K562 (cell line): ENCODE results near the gene MOXD1.

Experiments used
- DMBX1 ChIP-seq: fragments of 250-450 bp; sonication (Bioruptor Pico); IDR thresholded peaks from 2 replicates; pipeline ENCODE4 v1.8.0; 2022; ENCODE audit warnings: inconsistent platforms, mild to moderate bottlenecking, moderate library complexity, borderline replicate concordance
- E2F4 ChIP-seq: sonication (generic); formaldehyde crosslinking; IDR thresholded peaks from 2 replicates; pipeline ENCODE4 v1.8.0; 2022; ENCODE audit warnings: mild to moderate bottlenecking, low read depth, missing genetic modification reagents
- ELK1 ChIP-seq: sonication (generic); formaldehyde crosslinking; IDR thresholded peaks from 2 replicates; pipeline ENCODE4 v1.8.1; 2022; ENCODE audit warnings: missing genetic modification reagents
- ZNF174 ChIP-seq: fragments of 250-450 bp; sonication (Bioruptor Pico); IDR thresholded peaks from 2 replicates; pipeline ENCODE4 v1.4.0; 2020; ENCODE audit warnings: mild to moderate bottlenecking
- ZNF512 ChIP-seq: IDR thresholded peaks from 2 replicates; pipeline ENCODE4 v1.6.1; 2016; ENCODE audit warnings: missing genetic modification characterization, missing compliant biosample characterization
- TF ChIP-seq, protein P1 (sequence below), 3 experiments: IDR thresholded peaks in 2 of 3; conservative IDR thresholded peaks in 1 of 3; 2 replicates each; pipeline ENCODE4 v1.5.1; 2011 to 2012; ENCODE audit warnings: low read length in 3 of 3, mild to moderate bottlenecking in 3 of 3, control low read depth in 2 of 3, improper control_type of control experiment in 1 of 3, inconsistent platforms in 1 of 3, low read depth in 1 of 3, mixed read lengths in 1 of 3, moderate library complexity in 1 of 3; ENCODE audit not compliant: insufficient read depth in 2 of 3
- TF ChIP-seq, protein P2 (sequence below), 2 experiments: fragments of 450-650 bp in 1 of 2; sonication (generic) in 1 of 2; formaldehyde crosslinking in 1 of 2; IDR thresholded peaks in 1 of 2; conservative IDR thresholded peaks in 1 of 2; 2 replicates each; pipeline versions ENCODE4 v1.6.1 to v1.8.1; 2016 to 2023; ENCODE audit warnings: mild to moderate bottlenecking in 2 of 2, moderate library complexity in 2 of 2, inconsistent platforms in 1 of 2, missing genetic modification reagents in 1 of 2

DNA sequence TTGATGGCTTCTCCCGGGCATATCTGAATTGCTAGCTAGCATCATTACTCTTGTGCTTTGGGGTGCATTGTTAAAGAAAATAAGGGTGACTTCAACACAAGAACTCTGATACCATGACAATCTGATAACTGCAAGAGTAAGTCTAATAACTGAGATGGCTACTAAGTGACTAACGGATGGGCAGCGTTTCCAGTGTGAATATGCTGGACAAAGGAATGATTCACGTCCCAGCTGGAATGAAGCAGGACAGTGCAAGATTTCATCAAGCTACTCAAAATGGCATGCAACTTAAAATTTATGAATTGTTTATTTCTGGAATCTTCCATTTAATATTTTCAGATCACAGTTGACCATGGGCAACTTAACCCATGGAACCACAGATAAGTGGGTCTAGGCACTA, 31.7 kb downstream of the MOXD1 start:
- no peak for TF ChIP-seq DMBX1
- TF ChIP-seq, protein P1, sequence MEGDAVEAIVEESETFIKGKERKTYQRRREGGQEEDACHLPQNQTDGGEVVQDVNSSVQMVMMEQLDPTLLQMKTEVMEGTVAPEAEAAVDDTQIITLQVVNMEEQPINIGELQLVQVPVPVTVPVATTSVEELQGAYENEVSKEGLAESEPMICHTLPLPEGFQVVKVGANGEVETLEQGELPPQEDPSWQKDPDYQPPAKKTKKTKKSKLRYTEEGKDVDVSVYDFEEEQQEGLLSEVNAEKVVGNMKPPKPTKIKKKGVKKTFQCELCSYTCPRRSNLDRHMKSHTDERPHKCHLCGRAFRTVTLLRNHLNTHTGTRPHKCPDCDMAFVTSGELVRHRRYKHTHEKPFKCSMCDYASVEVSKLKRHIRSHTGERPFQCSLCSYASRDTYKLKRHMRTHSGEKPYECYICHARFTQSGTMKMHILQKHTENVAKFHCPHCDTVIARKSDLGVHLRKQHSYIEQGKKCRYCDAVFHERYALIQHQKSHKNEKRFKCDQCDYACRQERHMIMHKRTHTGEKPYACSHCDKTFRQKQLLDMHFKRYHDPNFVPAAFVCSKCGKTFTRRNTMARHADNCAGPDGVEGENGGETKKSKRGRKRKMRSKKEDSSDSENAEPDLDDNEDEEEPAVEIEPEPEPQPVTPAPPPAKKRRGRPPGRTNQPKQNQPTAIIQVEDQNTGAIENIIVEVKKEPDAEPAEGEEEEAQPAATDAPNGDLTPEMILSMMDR (IDR thresholded peaks at IDR 0.05 in 2 of 3, conservative IDR thresholded peaks at IDR 0.05 in 1 of 3; ENCODE audit: insufficient read depth in 2 of 3, low read depth in 1 of 3, low read length in 3 of 3) = no peak
- TF ChIP-seq ELK1 (CRISPR knock-in tag) = no peak
- no peak for TF ChIP-seq ZNF174 (CRISPR knock-in tag)
- no peak for TF ChIP-seq ZNF512 (tag)
- TF ChIP-seq, protein P2, sequence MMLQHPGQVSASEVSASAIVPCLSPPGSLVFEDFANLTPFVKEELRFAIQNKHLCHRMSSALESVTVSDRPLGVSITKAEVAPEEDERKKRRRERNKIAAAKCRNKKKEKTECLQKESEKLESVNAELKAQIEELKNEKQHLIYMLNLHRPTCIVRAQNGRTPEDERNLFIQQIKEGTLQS (IDR thresholded peaks at IDR 0.05) = no peak
- TF ChIP-seq, protein P2 (CRISPR knock-in tag; conservative IDR thresholded peaks at IDR 0.05) = no peak
- TF ChIP-seq E2F4 (CRISPR knock-in tag) = no peak
